Activated T-helper 2 cell treated with anti-CD3 and anti-CD28 coated beads, Interferon-gamma antibody, Interleukin-2, Interleukin-4, amounts not matched to agents 10 μg/mL and 5 μg/mL and 100 μg/mL, durations not matched to agents 14 hours and 24 hours and 36 hours (primary cell): ENCODE measurements around the gene AGFG2. TPM values are rescaled to one million over a fixed set of nuclear protein-coding genes. Genes with fewer than 3 reads are reported as not detected.
"Not testable (repeated sequence)": the region's sequence is repeated elsewhere in the genome, so short reads cannot be mapped to it uniquely, and the experiment has no call there.

Experiments used
- DNase-seq: peaks from one replicate; pipeline ENCODE4 v3.0.0; 2021; ENCODE audit warnings: low spot score
- H3K27ac Mint-ChIP-seq: one replicate; pipeline ENCODE4 v1.8.0; 2021; ENCODE audit warnings: mixed read lengths
- H3K27me3 Mint-ChIP-seq: one replicate; pipeline ENCODE4 v1.8.0; 2021; ENCODE audit warnings: low read depth, mixed read lengths
- H3K36me3 Mint-ChIP-seq: one replicate; pipeline ENCODE4 v1.8.0; 2021; ENCODE audit warnings: low read depth, mixed read lengths
- H3K4me1 Mint-ChIP-seq: one replicate; pipeline ENCODE4 v1.8.0; 2021; ENCODE audit warnings: low read depth, mixed read lengths
- H3K4me3 Mint-ChIP-seq: one replicate; pipeline ENCODE4 v1.8.0; 2021; ENCODE audit warnings: low read depth, mild to moderate bottlenecking, moderate library complexity, mixed read lengths
- H3K9me3 Mint-ChIP-seq: one replicate; pipeline ENCODE4 v1.8.0; 2021; ENCODE audit warnings: mixed read lengths
- intact Hi-C: fragments of 100-400 bp; cut with micrococcal nuclease; formaldehyde crosslinking; loops from one replicate; pipeline ENCODE4 v1.15.1; 2023
- total RNA-seq: library from RNA; stranded (reverse); gene quantifications from 2 replicates; pipeline ENCODE4 v1.2.3, GENCODE V29; 2022

The AGFG2 gene
- total RNA-seq, 1 donor from 2014 or later = 75.5 TPM

- Mint-ChIP-seq H3K27ac (no peak overlapping the region), H3K27me3 (no peaks in the 10 kb centered on the region), H3K4me1 (peaks cover 6% of the 10 kb centered on the region), H3K4me3 (no peak overlapping the region), H3K36me3 (no peaks in the 10 kb centered on the region), H3K9me3 (no peaks in the 10 kb centered on the region)
- no peak for DNase-seq
- intact Hi-C loops = no loop called here
Observed at GRCh38 chr7:100532165-100533022, 6.6 kb upstream of the AGFG2 start.

DNA sequence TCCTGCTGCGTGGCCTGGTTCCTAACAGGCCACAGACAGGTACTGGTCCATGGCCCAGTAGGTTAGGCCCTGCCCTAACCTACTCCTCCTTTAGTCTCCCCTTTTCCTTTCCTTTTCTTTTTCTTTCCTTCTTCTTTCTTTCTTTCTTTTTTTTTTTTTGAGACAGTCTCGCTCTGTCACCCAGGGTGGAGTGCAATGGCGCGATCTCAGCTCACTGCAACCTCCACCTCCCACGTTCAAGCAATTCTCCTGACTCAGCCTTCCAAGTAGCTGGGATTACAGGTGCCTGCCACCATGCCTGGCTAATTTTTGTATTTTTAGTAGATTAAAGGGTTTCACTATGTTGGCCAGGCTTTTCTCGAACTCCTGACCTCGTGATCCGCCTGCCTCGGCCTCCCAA lies 3.0 kb upstream of the AGFG2 start:
- H3K27me3 Mint-ChIP-seq, H3K4me3 Mint-ChIP-seq, DNase-seq, H3K27ac Mint-ChIP-seq, intact Hi-C loops, H3K9me3 Mint-ChIP-seq, H3K36me3 Mint-ChIP-seq: not testable (repeated sequence)
- peaks cover 11% of the 10 kb centered on the region for H3K4me1 Mint-ChIP-seq

DNA sequence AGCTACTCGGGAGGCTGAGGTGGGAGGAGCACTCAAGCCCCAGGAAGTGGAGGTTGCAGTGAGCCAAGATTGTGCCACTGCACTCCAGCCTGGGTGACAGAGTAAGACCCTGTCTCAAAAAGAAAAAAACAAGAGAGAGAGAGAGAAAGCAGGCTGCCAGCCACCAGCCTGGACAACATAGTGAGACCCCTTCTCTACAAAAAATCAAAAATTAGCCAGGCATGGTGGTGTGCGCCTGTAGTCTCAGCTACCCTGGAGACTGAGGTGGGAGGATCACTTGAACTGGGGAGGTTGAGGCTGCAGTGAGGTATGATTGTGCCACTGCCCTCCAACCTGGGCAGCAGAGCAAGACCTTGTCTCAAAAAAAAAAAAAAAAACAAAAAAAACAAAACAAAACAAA lies 2.3 kb upstream of the AGFG2 start:
- peaks cover 17% of the 10 kb centered on the region for H3K4me1 Mint-ChIP-seq
- DNase-seq, H3K9me3 Mint-ChIP-seq, H3K4me3 Mint-ChIP-seq, H3K27me3 Mint-ChIP-seq, H3K27ac Mint-ChIP-seq, intact Hi-C loops, H3K36me3 Mint-ChIP-seq: not testable (repeated sequence)

DNA sequence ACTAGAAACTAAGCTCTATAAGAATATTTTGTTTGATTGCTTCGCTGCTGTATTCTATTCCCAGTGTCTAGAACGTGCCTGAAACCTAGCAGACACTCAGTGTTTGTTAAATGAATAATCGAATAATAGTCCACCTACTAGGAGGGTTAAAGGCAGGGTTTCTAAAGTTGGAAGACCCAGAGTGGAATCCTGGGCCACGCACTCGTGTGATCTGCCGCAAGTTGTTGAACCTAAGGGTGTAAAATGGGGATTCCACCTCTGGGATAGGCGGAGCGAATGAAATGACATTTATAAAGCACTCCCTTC lies 702 bp upstream of the AGFG2 start:
- Mint-ChIP-seq H3K27me3 (no peaks in the 10 kb centered on the region), H3K27ac (peak overlapping the region; percentile 83), H3K4me3 (peak overlapping the region; percentile 99), H3K4me1 (peaks cover 30% of the 10 kb centered on the region), H3K9me3 (no peaks in the 10 kb centered on the region), H3K36me3 (peaks cover 16% of the 10 kb centered on the region)
- DNase-seq = no peak
- intact Hi-C loops = loop anchor here (1.0 to 2.0 kb wide), 4 partner anchors 8 to 108 kb away; partner anchors contain the start of gene TSC22D4

DNA sequence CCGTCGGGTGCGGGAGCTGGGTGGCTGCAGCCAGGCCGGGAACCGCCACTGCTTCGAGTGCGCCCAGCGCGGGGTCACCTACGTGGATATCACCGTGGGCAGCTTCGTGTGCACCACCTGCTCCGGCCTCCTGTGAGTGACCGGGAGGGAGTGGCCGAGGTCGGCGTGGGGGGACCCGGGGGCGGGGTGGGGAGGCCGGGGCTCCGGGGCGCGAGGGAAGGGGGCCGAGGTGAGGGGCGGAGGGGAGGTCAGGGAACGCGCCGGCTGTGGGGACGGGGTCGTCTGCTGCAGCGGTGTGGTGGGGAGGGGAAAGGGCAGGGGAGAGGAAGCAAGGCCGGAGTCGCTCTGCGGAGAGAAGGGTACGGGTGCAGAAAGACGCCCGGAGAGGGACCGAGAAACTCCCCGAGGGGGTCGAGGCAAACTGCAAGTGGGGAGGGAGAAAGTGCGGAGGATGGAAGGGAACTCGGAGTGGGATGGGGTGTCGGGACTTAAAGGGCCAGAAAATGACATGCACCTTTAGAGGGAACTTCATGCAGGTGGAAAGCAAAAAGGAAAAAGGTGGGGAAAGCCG lies 518 bp downstream of the AGFG2 start:
- Mint-ChIP-seq H3K9me3 (no peaks in the 10 kb centered on the region), H3K27ac (peak overlapping the region; percentile 93)

DNA sequence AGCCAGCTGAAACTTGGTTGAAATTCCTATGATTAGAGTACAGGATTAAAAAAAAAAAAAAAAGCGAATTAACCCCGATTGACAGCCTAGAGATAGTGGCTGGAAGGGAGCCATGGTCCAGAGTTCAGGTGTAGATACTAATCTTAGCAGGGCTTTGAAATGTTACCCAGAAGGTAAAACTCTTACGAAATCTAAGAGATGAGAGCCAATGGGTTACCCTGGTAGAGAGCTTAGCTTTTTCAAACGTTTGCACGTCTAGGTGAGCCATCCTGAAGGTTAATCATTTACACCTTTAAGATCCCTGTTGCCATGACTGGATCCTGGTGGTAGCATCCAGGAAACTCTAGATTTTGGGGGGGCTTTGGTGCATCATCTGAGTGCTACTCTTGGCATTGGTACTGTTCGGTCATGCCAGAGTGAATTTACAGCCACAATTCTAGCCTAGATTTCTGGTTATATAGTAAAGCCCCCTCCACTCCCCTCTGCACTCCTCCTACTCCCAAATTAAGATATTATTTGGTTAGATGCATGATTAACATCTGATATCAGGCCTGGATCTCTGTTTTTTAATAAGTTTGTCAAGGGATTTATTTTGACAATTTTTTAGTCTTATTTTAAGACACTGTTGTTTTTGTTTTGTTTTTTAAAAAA lies 1.2 kb downstream of the AGFG2 start:
- no peaks in the 10 kb centered on the region for H3K9me3 Mint-ChIP-seq
- no peaks in the 10 kb centered on the region for H3K27me3 Mint-ChIP-seq
- H3K27ac Mint-ChIP-seq = peak overlapping the region; percentile 88
- DNase-seq = no peak
- H3K4me3 Mint-ChIP-seq = peak overlapping the region; percentile 99
- peaks cover 49% of the 10 kb centered on the region for H3K4me1 Mint-ChIP-seq
- intact Hi-C loops = loop anchor here (10.0 kb wide), 1 partner anchor 135 kb away; the partner anchor contains the start of gene GNB2
- H3K36me3 Mint-ChIP-seq = peaks cover 30% of the 10 kb centered on the region

More for the DNA sequence above, 518 bp downstream of the AGFG2 start:
- intact Hi-C loops = loop anchor here (1.0 to 10.0 kb wide), 4 partner anchors 47 to 135 kb away; partner anchors contain the start of genes GNB2 and TSC22D4
- Mint-ChIP-seq H3K36me3 (peaks cover 28% of the 10 kb centered on the region), H3K27me3 (no peaks in the 10 kb centered on the region), H3K4me3 (peak overlapping the region; percentile 99), H3K4me1 (peaks cover 42% of the 10 kb centered on the region)
- DNase-seq = no peak

DNA sequence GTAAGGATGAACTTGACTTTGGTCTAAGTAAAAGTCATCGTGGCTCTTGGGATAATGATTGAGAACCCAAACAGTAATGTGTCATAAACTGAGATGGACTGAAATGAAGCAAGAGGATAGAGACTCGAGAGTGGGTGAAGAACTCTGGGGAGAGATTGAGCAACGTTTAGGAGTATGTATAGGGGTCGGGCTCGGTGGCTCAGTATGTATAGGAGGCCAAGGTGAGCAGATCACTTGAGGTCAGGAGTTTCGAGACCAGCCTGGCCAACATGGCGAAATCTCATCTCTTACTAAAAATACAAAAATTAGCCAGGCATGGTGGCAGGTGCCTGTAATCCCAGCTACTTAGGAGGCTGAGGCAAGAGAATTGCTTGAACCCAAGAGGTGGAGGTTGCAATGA lies 2.3 kb downstream of the AGFG2 start:
- Mint-ChIP-seq H3K36me3 (peaks cover 30% of the 10 kb centered on the region), H3K27ac (peak overlapping the region; percentile 69), H3K4me3 (peak overlapping the region; percentile 99), H3K4me1 (peaks cover 59% of the 10 kb centered on the region)
- intact Hi-C loops = loop anchor here (10.0 kb wide), 1 partner anchor 133 kb away; the partner anchor contains the start of gene GNB2
- not testable (repeated sequence) for H3K27me3 Mint-ChIP-seq, DNase-seq, H3K9me3 Mint-ChIP-seq

- Mint-ChIP-seq H3K4me1 (peaks cover 75% of the 10 kb centered on the region), H3K27ac (peak overlapping the region; percentile 99), H3K36me3 (peaks cover 42% of the 10 kb centered on the region), H3K27me3 (no peaks in the 10 kb centered on the region), H3K9me3 (no peaks in the 10 kb centered on the region), H3K4me3 (peak overlapping the region; percentile 76)
- DNase-seq = no peak
- intact Hi-C loops = loop anchor here (10.0 kb wide), 1 partner anchor 131 kb away; the partner anchor contains the start of gene GNB2
Observed at GRCh38 chr7:100543586-100543985, 4.6 kb downstream of the AGFG2 start.

- Mint-ChIP-seq H3K9me3 (no peaks in the 10 kb centered on the region), H3K36me3 (peaks cover 44% of the 10 kb centered on the region), H3K4me3 (peak overlapping the region; percentile 76), H3K27ac (peak overlapping the region; percentile 99), H3K27me3 (no peaks in the 10 kb centered on the region), H3K4me1 (peaks cover 80% of the 10 kb centered on the region)
- intact Hi-C loops = loop anchor here (2.0 to 10.0 kb wide), 2 partner anchors 68 to 130 kb away; partner anchors contain the start of genes GNB2 and MOSPD3
- DNase-seq = no peak
Observed at GRCh38 chr7:100544386-100544785, 5.4 kb downstream of the AGFG2 start.

DNA sequence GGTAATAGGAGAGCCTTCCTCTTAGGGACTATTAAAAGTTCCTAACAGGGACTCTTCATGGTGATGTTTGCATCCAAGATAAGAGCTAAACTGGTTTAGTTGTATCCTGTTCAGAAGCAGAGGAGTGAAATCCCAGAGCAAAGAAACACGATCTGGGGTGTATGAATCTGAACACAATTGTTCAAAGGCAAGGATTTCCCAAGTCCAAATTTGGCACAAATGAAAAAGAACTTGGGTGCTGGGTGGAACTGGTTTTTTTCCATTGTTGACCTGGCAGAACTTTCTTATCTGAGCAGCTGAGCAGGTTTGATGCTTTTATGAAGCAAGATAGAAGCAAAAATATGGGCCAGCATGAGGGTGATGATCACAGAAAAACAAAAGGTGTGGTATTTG lies 6.0 kb downstream of the AGFG2 start:
- H3K36me3 Mint-ChIP-seq = peaks cover 48% of the 10 kb centered on the region
- peaks cover 83% of the 10 kb centered on the region for H3K4me1 Mint-ChIP-seq
- no peaks in the 10 kb centered on the region for H3K27me3 Mint-ChIP-seq
- no peaks in the 10 kb centered on the region for H3K9me3 Mint-ChIP-seq
- H3K4me3 Mint-ChIP-seq = peak overlapping the region; percentile 76
- no peak for DNase-seq
- peak overlapping the region; percentile 99 for H3K27ac Mint-ChIP-seq
- intact Hi-C loops = loop anchor here (1.0 to 10.0 kb wide), 4 partner anchors 14 to 130 kb away; partner anchors contain the start of genes GNB2 and MOSPD3

GRCh38 chr7:100545360-100546128 lies 6.5 kb downstream of the AGFG2 start:
- Mint-ChIP-seq H3K27ac (peak overlapping the region; percentile 99), H3K36me3 (peaks cover 54% of the 10 kb centered on the region), H3K4me3 (peak overlapping the region; percentile 76), H3K4me1 (peaks cover 85% of the 10 kb centered on the region), H3K9me3 (no peaks in the 10 kb centered on the region), H3K27me3 (no peaks in the 10 kb centered on the region)
- DNase-seq = peak; percentile 36
- intact Hi-C loops = loop anchor here (1.0 to 10.0 kb wide), 6 partner anchors 7 to 129 kb away; partner anchors contain the start of genes GNB2, MOSPD3 and TSC22D4
